Suprapubic skin (tissue), 3 donors: ENCODE measurements around the gene CTBP2.

Experiments used
- CTCF ChIP-seq, 2 donors: fragments of 200-600 bp in 1 of 2; fragments of 450-650 bp in 1 of 2; sonication (generic) in 1 of 2; IDR thresholded peaks; one replicate each; pipeline ENCODE4 v1.5.1; 2016 to 2019; ENCODE audit warnings: antibody characterized with exemption in 2 of 2, mild to moderate bottlenecking in 1 of 2, moderate library complexity in 1 of 2
- POLR2AphosphoS5 ChIP-seq, 3 donors: sonication (generic); formaldehyde crosslinking; IDR thresholded peaks; one replicate each; pipeline ENCODE4 v1.6.1; 2017; ENCODE audit warnings: antibody characterized with exemption in 3 of 3

GRCh38 chr10:125084191-125084613 is 76.2 kb downstream of the CTBP2 start:
- no peak for TF ChIP-seq CTCF (IDR thresholded peaks at IDR 0.05)
- no peak for TF ChIP-seq POLR2AphosphoS5 (IDR thresholded peaks at IDR 0.05)
